ENCODE measurements around the gene WASF2. TPM values are rescaled to one million over a fixed set of nuclear protein-coding genes. Genes with fewer than 3 reads are reported as not detected.
"Not testable (repeated sequence)": the region's sequence is repeated elsewhere in the genome, so short reads cannot be mapped to it uniquely, and the experiment has no call there.

Gene WASF2, protein sequence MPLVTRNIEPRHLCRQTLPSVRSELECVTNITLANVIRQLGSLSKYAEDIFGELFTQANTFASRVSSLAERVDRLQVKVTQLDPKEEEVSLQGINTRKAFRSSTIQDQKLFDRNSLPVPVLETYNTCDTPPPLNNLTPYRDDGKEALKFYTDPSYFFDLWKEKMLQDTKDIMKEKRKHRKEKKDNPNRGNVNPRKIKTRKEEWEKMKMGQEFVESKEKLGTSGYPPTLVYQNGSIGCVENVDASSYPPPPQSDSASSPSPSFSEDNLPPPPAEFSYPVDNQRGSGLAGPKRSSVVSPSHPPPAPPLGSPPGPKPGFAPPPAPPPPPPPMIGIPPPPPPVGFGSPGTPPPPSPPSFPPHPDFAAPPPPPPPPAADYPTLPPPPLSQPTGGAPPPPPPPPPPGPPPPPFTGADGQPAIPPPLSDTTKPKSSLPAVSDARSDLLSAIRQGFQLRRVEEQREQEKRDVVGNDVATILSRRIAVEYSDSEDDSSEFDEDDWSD
- total RNA-seq = 100 to 1,000 TPM; 109 to 110 TPM

DNA sequence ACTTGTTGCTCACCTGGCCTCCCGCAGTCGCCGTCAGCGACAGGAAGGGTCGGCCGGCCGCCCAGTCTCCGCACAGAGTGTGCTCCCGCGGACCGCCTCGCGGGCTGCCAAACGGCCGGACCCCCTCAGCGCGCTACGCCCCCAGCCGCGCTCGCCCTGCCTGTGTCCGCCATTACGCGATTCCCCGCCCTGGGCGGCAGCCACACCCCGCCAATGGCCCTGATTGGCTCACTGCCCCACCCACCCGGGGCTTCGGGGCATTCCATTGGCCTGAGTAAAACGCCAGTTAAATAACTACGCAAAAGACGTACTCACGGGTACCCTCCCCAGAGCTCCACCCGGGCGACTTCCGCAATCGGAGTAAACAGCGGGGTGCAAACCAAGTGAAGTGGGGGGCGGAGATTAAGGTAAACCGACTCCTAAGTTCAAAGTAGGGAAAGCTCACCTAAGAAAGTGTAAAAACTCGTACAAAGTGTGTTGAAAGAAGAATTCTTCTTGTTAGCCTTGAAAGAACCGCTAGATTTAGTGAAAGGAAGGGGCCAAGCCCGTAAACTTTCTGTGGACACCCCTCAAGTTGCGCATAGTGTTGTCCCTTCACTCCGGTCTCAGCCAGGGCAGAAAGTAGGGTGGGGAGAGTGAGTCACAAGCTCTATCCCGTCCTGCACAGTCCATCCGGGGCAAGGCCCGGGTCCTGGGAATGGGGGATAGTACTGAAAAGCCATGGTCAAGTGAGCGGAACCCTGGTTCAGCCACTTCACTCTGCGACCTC is at the start of gene WASF2:
Gene WASF2, minus strand, starts transcription at position 195 of the 769 bp plus-strand sequence. CDS start 61,277 bp downstream, outside the sequence.
- H3K27me3 Mint-ChIP-seq = no peaks in the 10 kb centered on the region
- DNase-seq = peak; percentile 98
- H3K36me3 Mint-ChIP-seq = peaks cover 2% of the 10 kb centered on the region
- peak within 1 kb of the TSS; percentile 99 for H3K27ac Mint-ChIP-seq
- peak within 1 kb of the TSS; percentile 96 for H3K4me3 Mint-ChIP-seq
- H3K9me3 Mint-ChIP-seq = no peaks in the 10 kb centered on the region
- peaks cover 27% of the 10 kb centered on the region for H3K4me1 Mint-ChIP-seq (ENCODE audit: low read depth)
- ChIA-PET POLR2A (interaction anchor here (0.7 to 3.0 kb wide), 10 partner anchors 14 to 336 kb away, joined by 3 to 21 read pairs (median 4); no protein-coding TSS in a partner anchor), CTCF (interaction anchor here (0.6 to 3.0 kb wide), 8 partner anchors 13 to 117 kb away, joined by 3 to 8 read pairs (median 5); no protein-coding TSS in a partner anchor)
- intact Hi-C loops (cut with micrococcal nuclease) = loop anchor here (1.0 to 10.0 kb wide), 4 partner anchors 32 to 255 kb away; partner anchors contain the start of gene WDTC1

DNA sequence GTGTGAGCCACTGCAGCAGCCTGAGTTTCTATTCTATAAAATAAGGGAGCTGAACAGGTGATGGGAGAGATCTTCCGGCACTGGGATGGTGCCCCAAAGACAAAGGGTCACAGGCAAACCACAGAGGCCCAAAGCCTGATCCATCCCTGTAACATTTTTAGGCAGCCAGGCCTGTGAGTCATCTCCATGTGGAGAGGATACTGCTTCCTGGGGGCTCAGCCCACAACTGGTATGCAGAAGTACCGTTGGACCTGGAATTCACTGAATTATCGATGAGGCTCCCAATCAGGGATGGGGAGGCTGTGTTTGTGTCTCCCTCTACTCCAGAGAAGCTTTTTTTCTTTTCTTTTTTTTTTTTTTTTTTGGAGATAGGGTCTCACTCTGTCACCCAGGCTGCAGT is 48.8 kb upstream of the WASF2 start:
- Mint-ChIP-seq H3K27ac (no peak overlapping the region), H3K4me1 (ENCODE audit: low read depth) (peaks cover 8% of the 10 kb centered on the region), H3K36me3 (no peaks in the 10 kb centered on the region), H3K27me3 (no peaks in the 10 kb centered on the region), H3K9me3 (no peaks in the 10 kb centered on the region), H3K4me3 (no peak overlapping the region)
- intact Hi-C loops (cut with micrococcal nuclease) = no loop called here
- no peak for DNase-seq
- CTCF ChIA-PET = interaction anchor here (1.4 kb wide), 1 partner anchor 493 kb away, joined by 4 read pairs; no protein-coding TSS in a partner anchor
- POLR2A ChIA-PET = no interaction called here

DNA sequence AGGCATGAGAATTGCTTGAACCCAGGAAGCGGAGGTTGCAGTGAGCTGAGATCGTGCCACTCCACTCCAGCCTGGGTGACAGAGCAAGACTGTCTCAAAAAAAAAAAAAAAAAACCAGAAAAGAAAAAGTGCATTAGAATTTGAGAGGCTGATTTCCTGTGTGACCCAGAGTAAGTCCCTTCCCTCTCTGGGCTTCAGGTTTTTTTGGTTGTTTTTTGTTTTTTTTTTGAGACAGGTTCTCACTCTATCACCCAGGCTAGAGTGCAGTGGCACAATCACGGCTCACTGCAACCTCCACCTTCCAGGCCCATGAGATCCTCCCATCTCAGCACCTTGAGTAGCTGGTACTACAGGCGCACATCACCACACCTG is 48.3 kb upstream of the WASF2 start:
- H3K4me3 Mint-ChIP-seq; H3K36me3 Mint-ChIP-seq; H3K4me1 Mint-ChIP-seq (ENCODE audit: low read depth); H3K27me3 Mint-ChIP-seq; DNase-seq; H3K27ac Mint-ChIP-seq; H3K9me3 Mint-ChIP-seq; POLR2A ChIA-PET; intact Hi-C loops (cut with micrococcal nuclease): not testable (repeated sequence)
- CTCF ChIA-PET = interaction anchor here (1.4 kb wide), 1 partner anchor 492 kb away, joined by 4 read pairs; no protein-coding TSS in a partner anchor

DNA sequence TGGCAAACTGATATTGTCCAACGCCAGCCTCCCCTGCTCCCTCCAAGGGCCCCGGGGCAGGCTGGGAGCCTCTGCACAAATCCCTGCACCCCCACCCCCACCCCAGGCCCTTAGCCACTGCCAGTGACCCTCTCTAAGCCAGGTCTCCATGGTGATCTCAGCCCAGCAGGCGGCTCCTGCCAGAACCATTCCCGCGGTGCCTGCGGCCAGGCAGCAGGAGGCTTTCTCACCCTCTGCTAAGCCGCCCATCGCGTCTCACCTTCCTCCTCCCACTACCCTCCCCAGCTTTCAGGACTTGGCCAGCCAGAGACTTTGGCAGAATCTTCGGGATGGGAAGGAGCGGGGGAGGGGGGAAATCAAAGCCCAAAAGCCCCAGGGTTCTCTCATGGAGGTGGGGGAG is 46.8 kb upstream of the WASF2 start:
- H3K4me3 Mint-ChIP-seq = no peak overlapping the region
- CTCF ChIA-PET = interaction anchor here (2.6 to 2.8 kb wide), 2 partner anchors 13 to 20 kb away, joined by 9 to 14 read pairs; no protein-coding TSS in a partner anchor

DNA sequence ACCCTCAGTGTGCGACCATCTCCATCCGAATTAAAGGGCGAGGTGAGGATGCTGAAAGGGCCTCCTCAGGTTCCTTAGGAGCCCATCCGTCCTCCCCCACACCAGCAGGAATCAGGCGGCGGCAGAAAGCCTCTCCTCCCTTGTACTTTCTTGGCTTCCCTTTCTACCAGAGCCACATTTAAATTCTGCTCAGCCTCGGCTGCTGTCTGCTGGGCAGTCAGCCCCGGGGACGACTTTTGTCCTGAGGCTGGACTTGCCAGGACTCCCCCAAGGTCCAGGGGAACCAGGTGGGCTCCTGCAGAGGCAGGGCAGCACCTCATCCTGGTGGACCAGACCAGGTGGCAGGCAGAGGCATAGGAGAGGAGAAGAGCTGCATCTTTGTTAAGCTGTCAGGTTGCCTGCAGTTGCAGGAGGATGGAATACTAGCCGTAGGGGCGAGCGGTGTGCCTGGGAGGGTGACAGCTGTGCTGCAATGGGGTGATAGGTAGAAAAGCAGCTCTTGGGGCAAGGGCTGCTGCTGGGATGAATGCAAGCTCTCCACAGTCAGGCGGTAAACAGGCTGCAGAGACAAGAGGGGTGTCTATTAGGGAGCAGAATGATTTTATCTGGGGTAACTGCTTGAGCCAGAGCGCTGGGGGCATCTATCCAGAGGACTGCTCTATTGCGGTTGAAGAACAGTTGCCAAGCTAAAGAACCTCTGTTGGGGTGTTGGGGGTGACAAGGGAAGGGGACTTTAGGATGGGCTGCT is 46.2 kb upstream of the WASF2 start:
- no peak overlapping the region for H3K4me3 Mint-ChIP-seq
- no peaks in the 10 kb centered on the region for H3K36me3 Mint-ChIP-seq
- DNase-seq = no peak
- ChIA-PET POLR2A (no interaction called here), CTCF (interaction anchor here (2.6 to 2.8 kb wide), 2 partner anchors 13 to 21 kb away, joined by 9 to 14 read pairs; no protein-coding TSS in a partner anchor)
- no peak overlapping the region for H3K27ac Mint-ChIP-seq
- peaks cover 12% of the 10 kb centered on the region for H3K4me1 Mint-ChIP-seq (ENCODE audit: low read depth)
- H3K9me3 Mint-ChIP-seq = no peaks in the 10 kb centered on the region
- intact Hi-C loops (cut with micrococcal nuclease) = no loop called here
- H3K27me3 Mint-ChIP-seq = no peaks in the 10 kb centered on the region

More for the DNA sequence above, 46.8 kb upstream of the WASF2 start:
- H3K4me1 Mint-ChIP-seq (ENCODE audit: low read depth) = peaks cover 12% of the 10 kb centered on the region
- no peaks in the 10 kb centered on the region for H3K27me3 Mint-ChIP-seq
- no peaks in the 10 kb centered on the region for H3K9me3 Mint-ChIP-seq
- no peaks in the 10 kb centered on the region for H3K36me3 Mint-ChIP-seq
- intact Hi-C loops (cut with micrococcal nuclease) = no loop called here
- no peak for DNase-seq
- no peak overlapping the region for H3K27ac Mint-ChIP-seq
- POLR2A ChIA-PET = no interaction called here

DNA sequence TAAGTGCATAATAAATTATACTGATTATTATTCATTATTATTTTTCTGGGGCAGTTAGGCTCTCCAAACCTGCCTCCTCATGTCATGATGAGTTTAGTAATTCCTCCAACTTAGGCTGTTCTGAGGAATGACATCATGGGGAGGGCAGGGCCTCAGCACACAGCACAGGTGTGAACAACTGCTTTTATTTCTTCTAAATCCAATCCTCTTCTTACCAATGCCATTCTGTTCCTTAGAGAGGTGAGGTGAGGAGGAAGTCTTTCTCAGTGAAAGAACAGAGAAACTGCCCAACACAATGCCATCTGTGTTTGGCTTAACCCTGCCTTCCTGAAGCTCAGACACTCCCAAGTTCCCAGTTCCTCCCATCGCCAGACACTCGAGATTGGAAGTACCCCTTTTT is 45.4 kb upstream of the WASF2 start:
- H3K27me3 Mint-ChIP-seq = no peaks in the 10 kb centered on the region
- no peaks in the 10 kb centered on the region for H3K36me3 Mint-ChIP-seq
- CTCF ChIA-PET = interaction anchor here (2.6 to 2.8 kb wide), 2 partner anchors 12 to 21 kb away, joined by 9 to 14 read pairs; no protein-coding TSS in a partner anchor

DNA sequence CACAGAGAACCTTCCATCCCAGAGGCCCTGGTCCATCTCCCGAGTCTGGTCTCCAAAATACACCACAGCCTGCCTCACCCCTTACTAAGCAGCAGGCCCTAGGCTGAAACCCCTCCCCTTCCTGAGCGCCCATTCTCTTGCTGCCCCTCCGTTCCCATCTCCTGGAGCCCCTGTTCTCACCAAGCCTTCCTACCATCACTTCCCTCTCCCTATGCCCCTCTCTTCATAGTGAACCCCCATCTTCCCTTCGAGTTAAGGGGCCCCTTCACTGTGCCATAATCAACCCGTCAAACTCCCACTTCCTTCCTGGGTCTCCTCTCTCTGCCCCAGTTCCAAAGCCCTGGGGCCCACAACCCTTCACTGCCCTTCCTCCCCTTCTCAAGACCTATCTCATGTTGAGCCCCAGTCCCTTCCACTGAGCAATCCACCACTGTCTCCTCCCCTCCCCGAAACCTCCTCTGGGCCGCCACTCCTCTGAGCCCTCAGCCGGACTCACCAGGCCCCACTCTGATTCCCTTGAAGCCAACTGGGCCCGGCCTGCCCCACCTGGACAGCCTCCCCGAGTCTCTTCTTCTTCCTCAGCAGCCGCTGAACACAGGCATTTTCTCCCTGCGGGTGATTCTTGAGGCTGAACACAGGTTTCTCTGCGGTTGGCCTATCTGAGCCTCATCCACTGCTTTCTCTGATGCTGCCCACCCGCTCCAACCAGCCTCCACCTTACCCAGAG is 42.2 kb upstream of the WASF2 start:
- peaks cover 14% of the 10 kb centered on the region for H3K4me1 Mint-ChIP-seq (ENCODE audit: low read depth)
- H3K9me3 Mint-ChIP-seq = no peaks in the 10 kb centered on the region
- intact Hi-C loops (cut with micrococcal nuclease) = no loop called here
- ChIA-PET POLR2A (no interaction called here), CTCF (no interaction called here)
- no peak for DNase-seq
- no peaks in the 10 kb centered on the region for H3K27me3 Mint-ChIP-seq
- H3K27ac Mint-ChIP-seq = peak overlapping the region; percentile 10
- H3K4me3 Mint-ChIP-seq = no peak overlapping the region
- no peaks in the 10 kb centered on the region for H3K36me3 Mint-ChIP-seq

More for the DNA sequence above, 45.4 kb upstream of the WASF2 start:
- H3K4me3 Mint-ChIP-seq = no peak overlapping the region
- H3K9me3 Mint-ChIP-seq = no peaks in the 10 kb centered on the region
- POLR2A ChIA-PET = no interaction called here
- peaks cover 11% of the 10 kb centered on the region for H3K4me1 Mint-ChIP-seq (ENCODE audit: low read depth)
- intact Hi-C loops (cut with micrococcal nuclease) = no loop called here
- no peak for DNase-seq
- no peak overlapping the region for H3K27ac Mint-ChIP-seq

DNA sequence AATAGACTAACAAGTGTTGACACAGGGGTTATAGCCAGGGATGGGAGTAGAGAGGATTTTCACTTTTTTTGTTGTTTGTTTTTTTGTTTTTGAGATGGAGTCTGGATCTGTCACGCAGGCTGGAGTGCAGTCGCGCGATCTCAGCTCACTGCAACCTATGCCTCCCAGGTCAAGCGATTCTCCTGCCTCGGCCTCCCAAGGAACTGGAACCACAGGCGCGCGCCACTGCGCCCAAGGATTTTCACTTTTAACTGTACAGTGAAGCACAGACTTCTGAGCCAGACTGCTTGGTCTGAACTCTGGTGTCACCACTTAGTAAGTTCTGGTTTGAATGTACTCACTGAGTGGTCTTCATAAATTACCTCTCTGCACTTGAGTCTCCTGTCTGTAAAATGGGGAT is 40.2 kb upstream of the WASF2 start:
- no peak overlapping the region for H3K27ac Mint-ChIP-seq
- no peaks in the 10 kb centered on the region for H3K36me3 Mint-ChIP-seq
- no peak overlapping the region for H3K4me3 Mint-ChIP-seq
- no peaks in the 10 kb centered on the region for H3K27me3 Mint-ChIP-seq
- DNase-seq = no peak
- CTCF ChIA-PET = interaction anchor here (2.0 kb wide), 1 partner anchor 27 kb away, joined by 5 read pairs; no protein-coding TSS in a partner anchor
- no peaks in the 10 kb centered on the region for H3K9me3 Mint-ChIP-seq
- intact Hi-C loops (cut with micrococcal nuclease) = no loop called here
- POLR2A ChIA-PET = no interaction called here
- peaks cover 30% of the 10 kb centered on the region for H3K4me1 Mint-ChIP-seq (ENCODE audit: low read depth)

DNA sequence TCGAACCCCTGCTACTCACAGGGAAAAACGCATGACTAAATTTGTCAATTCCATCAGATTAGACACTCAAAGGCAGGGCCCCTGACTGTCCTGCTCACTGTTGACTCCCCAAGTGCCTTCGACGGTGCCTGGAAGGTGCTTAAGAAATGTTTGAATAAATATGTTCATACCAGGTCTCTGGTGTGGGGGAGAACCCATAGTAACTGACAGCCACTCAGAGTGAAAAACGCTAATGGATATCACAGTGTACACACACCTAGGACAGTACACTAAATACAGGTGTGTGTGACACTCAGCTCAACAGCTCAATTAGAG is 39.7 kb upstream of the WASF2 start:
- Mint-ChIP-seq H3K9me3 (no peaks in the 10 kb centered on the region), H3K4me1 (ENCODE audit: low read depth) (peaks cover 34% of the 10 kb centered on the region), H3K27ac (no peak overlapping the region), H3K36me3 (no peaks in the 10 kb centered on the region), H3K27me3 (no peaks in the 10 kb centered on the region), H3K4me3 (no peak overlapping the region)
- POLR2A ChIA-PET = no interaction called here
- CTCF ChIA-PET = interaction anchor here (2.0 kb wide), 1 partner anchor 27 kb away, joined by 5 read pairs; no protein-coding TSS in a partner anchor
- no peak for DNase-seq
- intact Hi-C loops (cut with micrococcal nuclease) = no loop called here

DNA sequence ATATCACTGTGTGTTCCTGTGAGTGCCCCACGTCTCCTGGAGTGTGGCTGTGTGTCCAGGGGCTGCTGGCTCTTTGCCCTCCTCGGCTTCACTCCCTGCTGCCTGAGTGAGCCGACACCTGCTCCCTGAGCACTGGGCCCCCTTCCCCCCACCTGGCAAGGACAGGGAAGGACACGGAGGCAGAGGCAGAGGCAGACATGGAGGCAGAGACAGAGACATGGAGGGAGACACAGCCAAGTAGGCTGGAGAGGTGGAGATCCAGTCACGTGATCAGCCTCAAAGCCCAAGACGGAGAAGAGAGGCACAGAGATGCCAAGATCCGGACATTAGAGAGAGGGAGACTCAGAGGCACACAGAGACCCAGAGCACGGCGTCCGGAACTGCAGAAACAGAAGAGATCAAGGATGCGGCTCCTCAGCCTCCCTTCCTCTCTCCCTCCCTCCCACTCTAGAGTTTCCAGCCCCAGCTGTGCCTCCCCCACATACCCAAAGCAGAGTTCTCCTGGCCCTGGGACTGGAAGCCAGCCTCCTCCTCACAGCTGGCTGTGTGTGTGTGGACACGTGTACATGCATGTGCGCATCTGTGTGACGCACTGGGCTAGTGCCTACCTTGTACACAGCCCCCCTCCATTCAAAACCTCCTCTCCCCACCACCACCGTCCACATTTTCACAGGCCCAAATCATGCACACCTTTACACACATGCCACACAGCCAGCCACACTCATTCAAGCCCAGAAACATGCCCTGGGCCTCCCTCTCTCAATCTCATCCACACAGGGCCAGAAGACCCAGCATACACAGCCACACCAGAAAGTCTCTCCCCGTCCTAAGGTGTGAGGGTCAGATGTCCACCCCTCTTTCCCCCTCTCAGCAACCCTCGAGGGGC is 39.1 kb upstream of the WASF2 start:
- Mint-ChIP-seq H3K27me3 (no peaks in the 10 kb centered on the region), H3K27ac (no peak overlapping the region), H3K36me3 (no peaks in the 10 kb centered on the region), H3K4me3 (peak overlapping the region; percentile 57), H3K4me1 (ENCODE audit: low read depth) (peaks cover 39% of the 10 kb centered on the region), H3K9me3 (no peaks in the 10 kb centered on the region)
- intact Hi-C loops (cut with micrococcal nuclease) = no loop called here
- POLR2A ChIA-PET = no interaction called here
- CTCF ChIA-PET = interaction anchor here (2.0 kb wide), 1 partner anchor 28 kb away, joined by 5 read pairs; no protein-coding TSS in a partner anchor
- no peak for DNase-seq

Data from activated CD4-positive, alpha-beta memory T cell treated with anti-CD3 and anti-CD28 coated beads for 36 hours (primary cell).